Astrocyte (in vitro differentiated cells and primary cell): ENCODE measurements around the gene EMC6.

Experiments used
- CTCF ChIP-seq: IDR thresholded peaks from 2 replicates; pipeline ENCODE4 v1.5.1; 2011; ENCODE audit warnings: low read depth, mild to moderate bottlenecking, inconsistent platforms, low read length, moderate library complexity; ENCODE audit not compliant: insufficient read depth
- EZH2 ChIP-seq: IDR thresholded peaks from 2 replicates; pipeline ENCODE4 v1.6.1; 2012; ENCODE audit warnings: mild to moderate bottlenecking, low read length, inconsistent platforms; ENCODE audit not compliant: insufficient read depth

- TF ChIP-seq CTCF: no peak
- no peak for TF ChIP-seq EZH2
Measured at GRCh38 chr17:3718201-3718600, 49.6 kb downstream of the EMC6 start.
